Activated CD8-positive, alpha-beta T cell treated with anti-CD3 and anti-CD28 coated beads for 36 hours (primary cell): ENCODE results near the gene SRBD1. TPM values are rescaled to one million over a fixed set of nuclear protein-coding genes. Genes with fewer than 3 reads are reported as not detected.

Source experiments
- ATAC-seq: fragments of 200-7000 bp; cut with Tn5 transposase; one replicate; pipeline ENCODE4 v1.10.0; 2021; ENCODE audit warnings: mild to moderate bottlenecking, moderate library complexity
- CTCF ChIA-PET: fragments of 350-600 bp; sonication (Branson Sonifier 250); formaldehyde crosslinking; loops from one replicate; lab custom pipeline; 2021; ENCODE audit warnings: antibody characterized with exemption; lab: Charles Lee
- POLR2A ChIA-PET: fragments of 350-600 bp; sonication (Branson Sonifier 250); formaldehyde crosslinking; loops from one replicate; lab custom pipeline; 2021; ENCODE audit warnings: antibody characterized with exemption; lab: Charles Lee
- DNase-seq: peaks from one replicate; pipeline ENCODE4 v3.0.0-alpha.2; 2020
- H3K27ac Mint-ChIP-seq: one replicate; pipeline ENCODE4 v1.8.0; 2021; ENCODE audit warnings: mild to moderate bottlenecking, mixed read lengths
- H3K27me3 Mint-ChIP-seq: one replicate; pipeline ENCODE4 v1.8.0; 2021; ENCODE audit warnings: mixed read lengths
- H3K36me3 Mint-ChIP-seq: one replicate; pipeline ENCODE4 v1.8.0; 2021; ENCODE audit warnings: low read depth, mixed read lengths
- H3K4me1 Mint-ChIP-seq: one replicate; pipeline ENCODE4 v1.8.0; 2021; ENCODE audit warnings: low read depth, mixed read lengths
- H3K4me3 Mint-ChIP-seq: one replicate; pipeline ENCODE4 v1.8.0; 2021; ENCODE audit warnings: mild to moderate bottlenecking, moderate library complexity, mixed read lengths
- H3K9me3 Mint-ChIP-seq: one replicate; pipeline ENCODE4 v1.8.0; 2021; ENCODE audit warnings: mixed read lengths
- intact Hi-C: fragments of 100-400 bp; cut with micrococcal nuclease; formaldehyde crosslinking; loops from one replicate; pipeline ENCODE4 v1.10.0; 2022
- total RNA-seq, 2 experiments: library from RNA; stranded (reverse); gene quantifications; one replicate each; pipeline ENCODE4 v1.2.3, GENCODE V29; 2021
- TF ChIP-seq, protein P1 (sequence below): fragments of 200-600 bp; IDR thresholded peaks from one replicate; pipeline ENCODE4 v1.8.0; 2022; ENCODE audit warnings: antibody characterized with exemption, mild to moderate bottlenecking

The SRBD1 gene
- total RNA-seq, 2 experiments from 2014 or later: 14.8 to 21.7 TPM

GRCh38 chr2:45643543-45644542 lies 32.8 kb upstream of the SRBD1 start:
- Mint-ChIP-seq H3K4me1 (peaks cover 4% of the 10 kb centered on the region), H3K9me3 (no peaks in the 10 kb centered on the region), H3K27ac (no peak overlapping the region), H3K36me3 (no peaks in the 10 kb centered on the region), H3K27me3 (peaks cover 19% of the 10 kb centered on the region), H3K4me3 (peak overlapping the region; percentile 31)
- TF ChIP-seq, protein P1, sequence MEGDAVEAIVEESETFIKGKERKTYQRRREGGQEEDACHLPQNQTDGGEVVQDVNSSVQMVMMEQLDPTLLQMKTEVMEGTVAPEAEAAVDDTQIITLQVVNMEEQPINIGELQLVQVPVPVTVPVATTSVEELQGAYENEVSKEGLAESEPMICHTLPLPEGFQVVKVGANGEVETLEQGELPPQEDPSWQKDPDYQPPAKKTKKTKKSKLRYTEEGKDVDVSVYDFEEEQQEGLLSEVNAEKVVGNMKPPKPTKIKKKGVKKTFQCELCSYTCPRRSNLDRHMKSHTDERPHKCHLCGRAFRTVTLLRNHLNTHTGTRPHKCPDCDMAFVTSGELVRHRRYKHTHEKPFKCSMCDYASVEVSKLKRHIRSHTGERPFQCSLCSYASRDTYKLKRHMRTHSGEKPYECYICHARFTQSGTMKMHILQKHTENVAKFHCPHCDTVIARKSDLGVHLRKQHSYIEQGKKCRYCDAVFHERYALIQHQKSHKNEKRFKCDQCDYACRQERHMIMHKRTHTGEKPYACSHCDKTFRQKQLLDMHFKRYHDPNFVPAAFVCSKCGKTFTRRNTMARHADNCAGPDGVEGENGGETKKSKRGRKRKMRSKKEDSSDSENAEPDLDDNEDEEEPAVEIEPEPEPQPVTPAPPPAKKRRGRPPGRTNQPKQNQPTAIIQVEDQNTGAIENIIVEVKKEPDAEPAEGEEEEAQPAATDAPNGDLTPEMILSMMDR: peak; percentile 86
- POLR2A ChIA-PET: no interaction called here
- ATAC-seq (peak; percentile 98), DNase-seq (peak; percentile 68)
- intact Hi-C loops: loop anchor here (1.0 to 5.0 kb wide), 2 partner anchors 134 to 293 kb away; no protein-coding TSS in a partner anchor
- CTCF ChIA-PET: interaction anchor here (0.7 to 3.9 kb wide), 10 partner anchors 11 to 350 kb away, joined by 3 to 51 read pairs (median 3); partner anchors contain the start of gene SRBD1

GRCh38 chr2:45643095-45643494 lies 32.0 kb upstream of the SRBD1 start:
- DNase-seq (no peak), ATAC-seq (no peak)
- Mint-ChIP-seq H3K9me3 (no peaks in the 10 kb centered on the region), H3K36me3 (no peaks in the 10 kb centered on the region), H3K27me3 (peaks cover 20% of the 10 kb centered on the region), H3K4me1 (peaks cover 4% of the 10 kb centered on the region), H3K27ac (no peak overlapping the region), H3K4me3 (peak overlapping the region; percentile 31)
- TF ChIP-seq, protein P1: no peak
- ChIA-PET POLR2A (no interaction called here), CTCF (interaction anchor here (1.0 to 1.9 kb wide), 7 partner anchors 12 to 350 kb away, joined by 3 to 38 read pairs (median 4); partner anchors contain the start of gene SRBD1)
- intact Hi-C loops: loop anchor here (1.0 to 5.0 kb wide), 2 partner anchors 135 to 294 kb away; no protein-coding TSS in a partner anchor

- POLR2A ChIA-PET: no interaction called here
- intact Hi-C loops: loop anchor here (5.0 kb wide), 1 partner anchor 297 kb away; no protein-coding TSS in a partner anchor
- ATAC-seq (no peak), DNase-seq (no peak)
- H3K4me3 Mint-ChIP-seq: no peak overlapping the region
- peaks cover 4% of the 10 kb centered on the region for H3K4me1 Mint-ChIP-seq
- H3K36me3 Mint-ChIP-seq: no peaks in the 10 kb centered on the region
- CTCF ChIA-PET: interaction anchor here (1.2 kb wide), 1 partner anchor 138 kb away, joined by 3 read pairs; no protein-coding TSS in a partner anchor
- TF ChIP-seq, protein P1: no peak
- H3K9me3 Mint-ChIP-seq: no peaks in the 10 kb centered on the region
- H3K27ac Mint-ChIP-seq: no peak overlapping the region
- H3K27me3 Mint-ChIP-seq: peaks cover 29% of the 10 kb centered on the region
Measured at GRCh38 chr2:45640576-45640975, 29.5 kb upstream of the SRBD1 start.

DNA sequence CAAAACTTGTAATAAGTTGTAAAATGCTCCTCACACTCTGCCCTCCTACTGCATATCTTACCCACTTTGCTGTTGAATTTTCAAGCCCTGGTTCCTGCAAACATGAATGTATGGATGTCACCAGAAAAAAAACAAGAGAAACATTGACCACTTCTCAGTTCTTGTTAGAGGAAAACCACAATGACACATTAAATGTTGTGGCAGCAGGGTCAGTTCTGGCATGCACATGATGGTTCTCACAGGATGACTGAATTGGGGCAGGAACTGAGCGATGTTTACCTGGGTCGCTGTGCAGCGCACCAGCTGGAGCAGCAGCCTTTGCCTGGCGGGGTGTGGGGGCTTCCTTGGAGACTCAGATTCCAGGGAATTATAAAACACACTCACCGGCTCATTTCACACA lies 26.4 kb upstream of the SRBD1 start:
- Mint-ChIP-seq H3K36me3 (no peaks in the 10 kb centered on the region), H3K9me3 (no peaks in the 10 kb centered on the region), H3K4me3 (no peak overlapping the region), H3K27me3 (peaks cover 22% of the 10 kb centered on the region), H3K27ac (no peak overlapping the region), H3K4me1 (no peaks in the 10 kb centered on the region)
- TF ChIP-seq, protein P1: no peak
- ChIA-PET CTCF (no interaction called here), POLR2A (no interaction called here)
- intact Hi-C loops: no loop called here
- DNase-seq (peak; percentile 14), ATAC-seq (peak; percentile 34)
